Measurements from ENCODE around the gene CCDC201.

DNA sequence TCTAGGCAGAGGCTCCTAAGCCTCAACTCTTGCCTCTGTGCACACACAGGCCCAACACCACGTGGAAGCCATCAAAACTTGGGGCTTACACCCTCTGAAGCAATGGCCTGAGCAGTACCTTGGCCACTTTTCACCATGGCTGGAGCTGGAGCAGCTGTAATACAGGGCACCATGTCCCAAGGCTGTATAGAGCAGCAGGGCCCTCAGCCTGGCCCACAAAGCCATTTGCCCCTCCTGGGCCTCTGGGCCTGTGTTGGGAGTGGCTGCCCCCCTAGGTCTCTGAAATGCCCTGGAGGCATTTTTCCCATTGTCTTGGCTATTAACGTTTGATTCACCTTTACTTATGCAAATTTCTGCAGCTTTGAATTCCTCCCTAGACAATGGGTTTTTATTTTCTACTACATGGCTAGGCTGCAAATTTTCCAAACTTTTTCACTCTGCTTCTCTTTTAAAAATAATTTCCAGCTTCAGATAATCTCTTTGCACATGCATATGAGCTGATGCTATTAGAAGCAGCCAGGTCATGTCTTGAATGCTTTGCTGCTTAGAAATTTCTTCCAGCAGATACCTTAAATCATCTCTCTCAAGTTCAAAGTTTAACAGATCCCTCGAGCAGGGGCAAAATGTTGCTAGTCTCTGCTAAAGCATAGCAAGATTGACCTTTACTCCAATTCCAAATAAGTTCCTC, 5.7 kb upstream of the CCDC201 start:
- TF ChIP-seq CTCF (conservative IDR thresholded peaks at IDR 0.05 in 1 of 2, IDR thresholded peaks at IDR 0.05 in 1 of 2; ENCODE audit: extremely low read depth in 1 of 2, insufficient read depth in 1 of 2, low read depth in 1 of 2, low read length in 2 of 2) (no peak), EZH2 (IDR thresholded peaks at IDR 0.05; ENCODE audit: borderline replicate concordance, low read length) (no peak)
